ENCODE data around the gene ASCC2. TPM values are rescaled to one million over a fixed set of nuclear protein-coding genes. Genes with fewer than 3 reads are reported as not detected.

Gene ASCC2
- polyA plus RNA-seq, 4 donors, result 38.3 to 80.1 (median 57.9) TPM

DNA sequence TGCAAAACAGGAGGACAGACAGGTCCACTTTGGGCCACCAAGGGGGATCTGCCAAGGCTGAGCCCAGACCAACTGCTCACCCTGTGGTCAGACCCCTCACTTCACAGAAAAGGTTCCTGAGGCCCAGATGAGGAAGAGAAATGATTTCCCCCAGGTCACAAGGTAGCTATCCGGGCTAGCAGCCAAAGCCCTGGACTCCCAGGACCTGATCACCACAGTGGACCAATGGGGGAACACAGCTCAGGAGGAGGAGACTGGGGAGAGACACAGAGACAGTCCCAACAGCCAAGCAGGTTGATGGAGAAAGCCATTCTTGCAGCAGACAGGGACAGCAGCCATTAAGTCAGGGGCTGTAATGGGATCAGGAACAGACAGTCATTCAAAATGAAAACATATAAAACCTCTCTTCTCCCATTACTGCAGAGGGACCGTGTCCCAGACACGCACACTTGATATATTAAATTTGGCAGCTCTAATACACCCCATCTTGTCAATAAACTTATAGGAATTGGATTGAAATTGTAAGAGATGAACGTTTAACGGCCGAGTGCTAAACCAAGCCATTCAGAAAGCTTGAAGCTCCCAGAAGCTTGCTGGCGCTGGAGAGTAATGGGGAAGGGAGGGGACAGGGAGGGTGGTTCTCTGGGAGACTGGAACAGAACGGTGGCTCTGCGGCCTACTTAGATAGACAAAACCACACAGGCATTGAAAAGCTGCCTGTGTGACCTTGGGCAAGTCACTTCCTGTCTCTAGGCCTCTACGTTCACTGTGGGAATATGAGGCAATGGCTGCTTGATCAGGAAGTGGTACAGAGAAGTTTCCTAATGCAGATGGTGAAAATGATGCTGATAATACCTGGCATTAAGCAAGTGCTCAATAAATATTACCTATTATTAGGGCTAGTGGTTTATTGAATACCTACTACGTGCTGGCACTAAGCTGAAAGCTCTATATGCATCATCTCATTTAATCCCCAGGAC, 87.2 kb downstream of the ASCC2 start:
- peak overlapping the region in 1 of 3 donors; percentile 36 for H3K27ac ChIP-seq (ENCODE audit: low read depth in 1 of 3, low read length in 2 of 3)
- 79 to 85% (median 83%) methylated on average over 11 of the region's 11 CpGs for WGBS, 3 donors
- no peaks in the 10 kb centered on the region for H3K4me1 ChIP-seq (ENCODE audit: control insufficient read depth in 3 of 3, insufficient read depth in 2 of 3, low read depth in 1 of 3, low read length in 2 of 3)
- DNase-seq, result no peak
- no peak overlapping the region for H3K4me3 ChIP-seq (ENCODE audit: low read depth in 1 of 3, low read length in 3 of 3)
- no peaks in the 10 kb centered on the region for H3K27me3 ChIP-seq (ENCODE audit: control insufficient read depth in 3 of 3, insufficient read depth in 3 of 3, low read length in 3 of 3)
- H3K36me3 ChIP-seq (ENCODE audit: control insufficient read depth in 3 of 3, insufficient read depth in 2 of 3, low read depth in 1 of 3, low read length in 3 of 3), result peaks cover 2 to 53% (median 5%) of the 10 kb centered on the region in 3 donors
- no peaks in the 10 kb centered on the region for H3K9me3 ChIP-seq (ENCODE audit: control insufficient read depth in 2 of 2, insufficient read depth in 1 of 2, low read depth in 1 of 2, low read length in 1 of 2)
- no peak for FAIRE-seq

DNA sequence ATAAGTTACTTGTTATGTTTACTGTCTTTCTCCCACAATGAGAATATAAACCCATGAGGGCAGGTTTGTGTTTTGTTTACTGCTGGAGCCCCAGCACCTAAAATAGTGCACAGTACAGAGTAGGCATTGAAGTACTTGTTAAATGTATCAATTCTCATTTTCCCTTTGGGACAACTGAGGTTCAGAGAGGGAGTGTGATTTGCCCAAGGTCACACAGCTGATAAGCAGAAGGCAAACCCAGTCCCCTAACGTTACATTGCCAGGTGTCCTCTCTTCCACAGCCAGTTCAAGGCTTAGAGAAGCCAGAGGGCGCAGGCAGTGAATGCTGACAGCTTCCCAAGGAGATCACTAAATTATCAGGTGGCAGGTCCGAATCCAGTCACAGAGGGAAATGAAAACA, 88.0 kb downstream of the ASCC2 start:
- WGBS, 3 donors, result 71 to 89% (median 82%) methylated on average over 3 of the region's 3 CpGs
- no peak for FAIRE-seq
- peaks cover 2 to 59% (median 5%) of the 10 kb centered on the region in 3 donors for H3K36me3 ChIP-seq (ENCODE audit: control insufficient read depth in 3 of 3, insufficient read depth in 2 of 3, low read depth in 1 of 3, low read length in 3 of 3)

DNA sequence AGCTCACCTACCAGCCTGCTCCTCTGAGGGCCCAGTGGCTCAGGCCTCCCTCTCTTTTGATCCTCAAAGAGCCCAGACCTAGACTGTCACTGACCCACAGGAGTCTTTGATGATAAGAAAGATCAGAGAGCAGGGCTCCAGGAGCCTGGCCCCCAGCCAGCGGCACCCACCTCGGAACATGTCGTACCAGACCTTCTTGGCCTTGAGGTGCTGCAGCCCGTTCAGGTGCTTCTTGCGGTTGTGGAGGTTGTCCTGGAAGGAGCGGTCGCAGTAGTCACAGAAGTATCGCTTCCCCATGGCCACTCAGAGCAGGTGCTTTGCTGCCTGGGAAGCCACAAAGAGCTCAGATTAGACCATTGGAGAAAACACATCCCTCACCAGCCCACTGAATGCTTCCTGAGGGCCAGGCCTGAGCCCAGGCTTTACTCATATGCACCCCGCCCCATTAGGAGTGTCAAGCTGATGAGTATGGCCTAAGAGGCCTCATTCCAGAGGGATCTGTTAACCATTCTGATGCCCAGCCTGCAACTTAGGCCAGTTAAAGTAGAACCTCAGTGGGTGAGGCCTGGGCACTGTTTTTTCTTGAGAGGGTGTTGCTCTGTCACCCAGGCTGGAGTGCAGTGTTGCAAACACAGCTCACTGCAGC, 89.7 kb downstream of the ASCC2 start:
- H3K36me3 ChIP-seq (ENCODE audit: control insufficient read depth in 3 of 3, insufficient read depth in 2 of 3, low read depth in 1 of 3, low read length in 3 of 3), result peaks cover 2 to 63% (median 5%) of the 10 kb centered on the region in 3 donors
- H3K27ac ChIP-seq (ENCODE audit: low read depth in 1 of 3, low read length in 2 of 3), result no peak overlapping the region
- no peak for DNase-seq
- WGBS, 3 donors, result 86 to 91% (median 91%) methylated on average over 9 of the region's 9 CpGs
- no peaks in the 10 kb centered on the region for H3K9me3 ChIP-seq (ENCODE audit: control insufficient read depth in 2 of 2, insufficient read depth in 1 of 2, low read depth in 1 of 2, low read length in 1 of 2)
- H3K27me3 ChIP-seq (ENCODE audit: control insufficient read depth in 3 of 3, insufficient read depth in 3 of 3, low read length in 3 of 3), result no peaks in the 10 kb centered on the region
- H3K4me1 ChIP-seq (ENCODE audit: control insufficient read depth in 3 of 3, insufficient read depth in 2 of 3, low read depth in 1 of 3, low read length in 2 of 3), result no peaks in the 10 kb centered on the region
- FAIRE-seq, result no peak
- no peak overlapping the region for H3K4me3 ChIP-seq (ENCODE audit: low read depth in 1 of 3, low read length in 3 of 3)

More for the DNA sequence above, 88.0 kb downstream of the ASCC2 start:
- H3K27me3 ChIP-seq (ENCODE audit: control insufficient read depth in 3 of 3, insufficient read depth in 3 of 3, low read length in 3 of 3), result no peaks in the 10 kb centered on the region
- DNase-seq, result no peak
- H3K4me3 ChIP-seq (ENCODE audit: low read depth in 1 of 3, low read length in 3 of 3), result no peak overlapping the region
- H3K4me1 ChIP-seq (ENCODE audit: control insufficient read depth in 3 of 3, insufficient read depth in 2 of 3, low read depth in 1 of 3, low read length in 2 of 3), result no peaks in the 10 kb centered on the region
- H3K9me3 ChIP-seq (ENCODE audit: control insufficient read depth in 2 of 2, insufficient read depth in 1 of 2, low read depth in 1 of 2, low read length in 1 of 2), result no peaks in the 10 kb centered on the region
- H3K27ac ChIP-seq (ENCODE audit: low read depth in 1 of 3, low read length in 2 of 3), result no peak overlapping the region

DNA sequence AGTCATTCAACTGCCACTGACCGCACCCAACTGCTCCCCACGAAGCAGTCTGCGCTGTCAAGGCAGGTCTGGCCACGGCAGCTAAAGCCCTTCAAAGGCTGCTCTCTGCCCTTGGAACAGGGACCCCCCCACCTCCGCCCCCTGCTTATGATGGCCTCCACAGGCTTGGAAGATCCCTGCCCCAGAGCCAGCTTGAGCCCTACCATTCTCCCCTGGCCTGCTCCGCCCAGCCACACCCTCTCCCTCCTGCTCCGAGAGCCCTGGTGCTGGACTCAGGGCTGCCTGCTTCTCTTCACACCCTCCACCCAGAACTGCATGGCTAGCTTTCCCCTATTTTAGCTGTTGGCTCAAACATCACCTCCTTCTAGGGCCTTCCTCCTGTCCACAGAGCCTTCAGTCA, 90.2 kb downstream of the ASCC2 start:
- no peaks in the 10 kb centered on the region for H3K4me1 ChIP-seq (ENCODE audit: control insufficient read depth in 3 of 3, insufficient read depth in 2 of 3, low read depth in 1 of 3, low read length in 2 of 3)
- no peak overlapping the region for H3K27ac ChIP-seq (ENCODE audit: low read depth in 1 of 3, low read length in 2 of 3)
- no peaks in the 10 kb centered on the region for H3K27me3 ChIP-seq (ENCODE audit: control insufficient read depth in 3 of 3, insufficient read depth in 3 of 3, low read length in 3 of 3)
- no peaks in the 10 kb centered on the region for H3K9me3 ChIP-seq (ENCODE audit: control insufficient read depth in 2 of 2, insufficient read depth in 1 of 2, low read depth in 1 of 2, low read length in 1 of 2)
- peaks cover 2 to 67% (median 5%) of the 10 kb centered on the region in 3 donors for H3K36me3 ChIP-seq (ENCODE audit: control insufficient read depth in 3 of 3, insufficient read depth in 2 of 3, low read depth in 1 of 3, low read length in 3 of 3)
- DNase-seq (no peak), FAIRE-seq (no peak)
- no peak overlapping the region for H3K4me3 ChIP-seq (ENCODE audit: low read depth in 1 of 3, low read length in 3 of 3)
- 82 to 88% (median 84%) methylated on average over 7 of the region's 7 CpGs for WGBS, 3 donors

DNA sequence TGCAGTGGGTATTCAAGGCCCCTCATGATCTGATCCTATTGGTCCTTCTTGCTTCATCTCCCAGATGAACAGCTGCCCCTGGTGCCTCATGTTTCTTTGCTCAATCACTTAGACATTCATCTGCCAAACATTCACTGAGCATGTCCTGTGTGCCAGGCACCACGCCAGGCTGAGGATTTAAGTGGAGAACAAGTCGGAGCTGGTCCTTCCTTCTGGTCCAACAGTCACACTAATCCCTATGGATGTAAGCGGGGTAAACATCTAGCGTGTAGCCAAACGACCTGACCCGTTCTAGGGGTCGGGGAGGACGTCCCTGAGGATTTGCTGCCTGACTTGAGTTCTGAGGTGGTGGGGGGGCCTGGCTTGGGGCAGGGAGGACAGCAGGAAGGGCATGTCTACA, 93.2 kb downstream of the ASCC2 start:
- FAIRE-seq, result no peak
- WGBS, 3 donors, result 78 to 82% (median 80%) methylated on average over 8 of the region's 8 CpGs
- Histone ChIP-seq H3K4me3 (ENCODE audit: low read depth in 1 of 3, low read length in 3 of 3) (no peak overlapping the region), H3K27ac (ENCODE audit: low read depth in 1 of 3, low read length in 2 of 3) (no peak overlapping the region), H3K27me3 (ENCODE audit: control insufficient read depth in 3 of 3, insufficient read depth in 3 of 3, low read length in 3 of 3) (no peaks in the 10 kb centered on the region), H3K4me1 (ENCODE audit: control insufficient read depth in 3 of 3, insufficient read depth in 2 of 3, low read depth in 1 of 3, low read length in 2 of 3) (no peaks in the 10 kb centered on the region), H3K9me3 (ENCODE audit: control insufficient read depth in 2 of 2, insufficient read depth in 1 of 2, low read depth in 1 of 2, low read length in 1 of 2) (no peaks in the 10 kb centered on the region), H3K36me3 (ENCODE audit: control insufficient read depth in 3 of 3, insufficient read depth in 2 of 3, low read depth in 1 of 3, low read length in 3 of 3) (peaks cover 2 to 84% (median 7%) of the 10 kb centered on the region in 3 donors)
- no peak for DNase-seq

DNA sequence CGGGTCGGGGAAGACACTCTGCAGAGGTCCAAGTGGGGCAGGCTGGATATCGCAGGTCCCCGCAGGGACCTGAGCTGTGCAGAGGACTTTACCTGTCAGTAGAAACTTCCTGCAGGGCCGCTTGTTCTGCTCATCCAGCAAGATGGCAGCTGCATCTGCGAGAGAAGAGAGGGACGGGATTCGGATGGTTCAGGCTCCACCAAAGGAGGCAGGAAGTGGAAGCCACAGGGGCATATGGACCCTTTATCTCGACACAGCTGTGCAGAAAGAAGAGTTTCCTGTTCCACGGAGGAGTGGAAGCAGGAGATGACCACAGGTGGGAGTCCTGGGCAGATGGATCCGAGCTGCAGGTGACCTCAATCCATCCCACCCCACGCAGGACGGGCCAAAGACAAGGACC, 95.7 kb downstream of the ASCC2 start:
- Histone ChIP-seq H3K4me1 (ENCODE audit: control insufficient read depth in 3 of 3, insufficient read depth in 2 of 3, low read depth in 1 of 3, low read length in 2 of 3) (no peaks in the 10 kb centered on the region), H3K27me3 (ENCODE audit: control insufficient read depth in 3 of 3, insufficient read depth in 3 of 3, low read length in 3 of 3) (no peaks in the 10 kb centered on the region), H3K36me3 (ENCODE audit: control insufficient read depth in 3 of 3, insufficient read depth in 2 of 3, low read depth in 1 of 3, low read length in 3 of 3) (peaks cover 2 to 91% (median 7%) of the 10 kb centered on the region in 3 donors), H3K4me3 (ENCODE audit: low read depth in 1 of 3, low read length in 3 of 3) (no peak overlapping the region), H3K9me3 (ENCODE audit: control insufficient read depth in 2 of 2, insufficient read depth in 1 of 2, low read depth in 1 of 2, low read length in 1 of 2) (no peaks in the 10 kb centered on the region), H3K27ac (ENCODE audit: low read depth in 1 of 3, low read length in 2 of 3) (no peak overlapping the region)
- WGBS, 3 donors, result 78 to 82% (median 81%) methylated on average over 13 of the region's 13 CpGs
- FAIRE-seq, result no peak
- no peak for DNase-seq

DNA sequence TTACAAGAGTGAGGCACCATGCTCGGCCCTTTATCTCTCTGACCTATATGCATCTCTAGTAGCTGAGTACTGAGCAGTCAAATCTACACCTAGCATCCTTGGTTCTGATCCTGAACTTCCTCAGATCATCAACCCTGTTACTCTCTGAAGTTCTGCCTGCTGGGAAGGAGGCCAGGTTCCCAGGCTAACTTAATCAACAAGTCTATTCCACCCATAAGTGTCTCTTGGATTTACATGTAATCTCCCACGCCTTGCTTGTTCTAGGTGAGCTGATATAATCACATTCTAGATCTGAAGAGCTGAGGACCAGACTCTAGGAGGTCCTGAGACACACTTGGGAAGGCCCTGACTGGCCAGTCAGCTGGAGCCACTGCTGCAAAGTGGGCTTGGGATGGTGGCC, 96.1 kb downstream of the ASCC2 start:
- H3K4me1 ChIP-seq (ENCODE audit: control insufficient read depth in 3 of 3, insufficient read depth in 2 of 3, low read depth in 1 of 3, low read length in 2 of 3), result no peaks in the 10 kb centered on the region

DNA sequence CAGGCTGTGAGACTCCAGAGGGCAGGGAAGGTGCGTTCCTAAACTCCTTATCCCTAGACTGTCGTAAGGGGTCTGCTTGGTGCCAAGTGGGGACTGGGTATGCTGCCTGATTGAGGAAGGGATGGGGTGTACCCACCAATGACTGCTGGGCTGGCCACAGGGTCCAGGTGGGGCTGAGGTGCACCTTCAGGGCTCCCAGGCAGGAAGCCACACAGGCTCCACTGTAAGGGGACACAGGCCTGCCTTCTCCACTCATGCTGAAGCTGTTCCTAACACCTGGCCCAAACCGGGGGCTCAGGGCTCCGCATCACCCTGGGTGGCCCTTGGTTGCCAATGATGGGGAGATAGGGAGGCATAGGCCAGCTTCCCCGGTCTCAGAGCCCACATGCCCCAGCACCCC, 97.9 kb downstream of the ASCC2 start:
- no peaks in the 10 kb centered on the region for H3K27me3 ChIP-seq (ENCODE audit: control insufficient read depth in 3 of 3, insufficient read depth in 3 of 3, low read length in 3 of 3)
- FAIRE-seq, result no peak
- H3K4me1 ChIP-seq (ENCODE audit: control insufficient read depth in 3 of 3, insufficient read depth in 2 of 3, low read depth in 1 of 3, low read length in 2 of 3), result no peaks in the 10 kb centered on the region
- WGBS, 3 donors, result 92 to 96% (median 95%) methylated on average over 5 of the region's 5 CpGs
- H3K36me3 ChIP-seq (ENCODE audit: control insufficient read depth in 3 of 3, insufficient read depth in 2 of 3, low read depth in 1 of 3, low read length in 3 of 3), result peaks cover 0 to 83% (median 3%) of the 10 kb centered on the region in 3 donors
- DNase-seq, result no peak
- no peaks in the 10 kb centered on the region for H3K9me3 ChIP-seq (ENCODE audit: control insufficient read depth in 2 of 2, insufficient read depth in 1 of 2, low read depth in 1 of 2, low read length in 1 of 2)
- H3K4me3 ChIP-seq (ENCODE audit: low read depth in 1 of 3, low read length in 3 of 3), result no peak overlapping the region
- H3K27ac ChIP-seq (ENCODE audit: low read depth in 1 of 3, low read length in 2 of 3), result no peak overlapping the region

More for the DNA sequence above, 96.1 kb downstream of the ASCC2 start:
- Histone ChIP-seq H3K27me3 (ENCODE audit: control insufficient read depth in 3 of 3, insufficient read depth in 3 of 3, low read length in 3 of 3) (no peaks in the 10 kb centered on the region), H3K9me3 (ENCODE audit: control insufficient read depth in 2 of 2, insufficient read depth in 1 of 2, low read depth in 1 of 2, low read length in 1 of 2) (no peaks in the 10 kb centered on the region), H3K4me3 (ENCODE audit: low read depth in 1 of 3, low read length in 3 of 3) (no peak overlapping the region), H3K27ac (ENCODE audit: low read depth in 1 of 3, low read length in 2 of 3) (no peak overlapping the region), H3K36me3 (ENCODE audit: control insufficient read depth in 3 of 3, insufficient read depth in 2 of 3, low read depth in 1 of 3, low read length in 3 of 3) (peaks cover 0 to 90% (median 7%) of the 10 kb centered on the region in 3 donors)
- no peak for DNase-seq
- WGBS, 3 donors, result 84 to 88% (median 87%) methylated on average over 2 of the region's 2 CpGs
- FAIRE-seq, result no peak
